Heart right ventricle (tissue), 16 donors: ENCODE measurements around the gene REXO1. TPM values are rescaled to one million over a fixed set of nuclear protein-coding genes. Genes with fewer than 3 reads are reported as not detected.
"Not testable (repeated sequence)": the region's sequence is repeated elsewhere in the genome, so short reads cannot be mapped to it uniquely, and the experiment has no call there.

Experiments
- ATAC-seq, 8 donors: fragments of 200-7000 bp; cut with Tn5 transposase; one replicate each; pipeline ENCODE4 v1.9.1; 2020; ENCODE audit warnings: mild to moderate bottlenecking in 8 of 8, moderate library complexity in 8 of 8, moderate number of reproducible peaks in 1 of 8
- DNase-seq, 2 donors: peaks; one replicate each; pipeline ENCODE4 v3.0.0-alpha.2; 2020
- H3K27ac ChIP-seq, 10 donors: fragments of 200-600 bp; sonication (generic) in 2 of 10; one replicate each; pipeline versions ENCODE4 v1.5.0 to v1.8.0; 2020 to 2022; ENCODE audit warnings: mild to moderate bottlenecking in 3 of 10
- H3K27me3 ChIP-seq, 7 donors: fragments of 200-600 bp; one replicate each; pipeline ENCODE4 v1.8.0; 2021 to 2022; ENCODE audit warnings: mild to moderate bottlenecking in 2 of 7
- H3K36me3 ChIP-seq, 9 donors: fragments of 200-600 bp; sonication (generic) in 1 of 9; one replicate each; pipeline versions ENCODE4 v1.5.0 to v1.8.0; 2020 to 2022; ENCODE audit warnings: mild to moderate bottlenecking in 2 of 9
- H3K4me1 ChIP-seq, 9 donors: fragments of 200-600 bp; sonication (generic) in 1 of 9; one replicate each; pipeline versions ENCODE4 v1.5.0 to v1.8.0; 2020 to 2022; ENCODE audit warnings: mild to moderate bottlenecking in 4 of 9
- H3K4me3 ChIP-seq, 10 donors: fragments of 200-600 bp; sonication (generic) in 2 of 10; one replicate each; pipeline versions ENCODE4 v1.5.0 to v1.8.0; 2020 to 2022; ENCODE audit warnings: mild to moderate bottlenecking in 7 of 10, moderate library complexity in 2 of 10
- H3K9me3 ChIP-seq, 11 donors: fragments of 200-600 bp in 10 of 11; sonication (generic) in 2 of 11; one replicate each; pipeline versions ENCODE4 v1.5.0 to v1.8.0; 2013 to 2022; ENCODE audit warnings: mild to moderate bottlenecking in 2 of 11, control low read depth in 1 of 11, moderate library complexity in 1 of 11
- CTCF ChIP-seq, 9 donors: fragments of 200-600 bp; sonication (generic) in 2 of 9; IDR thresholded peaks; one replicate each; pipeline versions ENCODE4 v1.5.0 to v1.8.0; 2021 to 2022; ENCODE audit warnings: antibody characterized with exemption in 9 of 9, mild to moderate bottlenecking in 5 of 9, moderate library complexity in 1 of 9
- WGBS, 2 donors: extraction: QIAGEN DNeasy Blood & Tissue Kit; methylation state at CpG; one replicate each; pipeline ENCODE4 v1.1.7; 2013; ENCODE audit warnings: inconsistent platforms in 1 of 2; 5-methylcytosine and 5-hydroxymethylcytosine counted together
- intact Hi-C, 10 donors: fragments of 100-400 bp; cut with DNase I; formaldehyde crosslinking; loops; one replicate each; pipeline versions ENCODE4 v1.11.1 to v1.14.2; 2022
- polyA plus RNA-seq, 2 donors: library from polyadenylated mRNA; stranded (reverse); fragments of 200-250 nt; gene quantifications; one replicate each; pipeline ENCODE4 v1.2.3, GENCODE V29; 2013
- total RNA-seq, 10 donors: library from RNA; stranded (reverse); fragmentation: NEBNext Ultra II Directional in 3 of 10; extraction: Animal tissue kit (Norgen Biotek cat#: 25700) in 3 of 10; gene quantifications; one replicate each; pipeline versions ENCODE4 v1.2.1 to v1.2.4, GENCODE V29; 2021 to 2023
- donor health status: Arrhythmogenic right ventricular cardiomyopathy.
- donor health status: ischemic (EF 13 %, LVEDD 7.1; RV severe dilation, severe dysfunction).
- donor health status: healthy with polysubstance abuse.
- donor health status: DM: no; HTN: yes; CAD: no.
- donor health status: DM: no; HTN: no; CAD: no.
- donor health status: ischemic (EF 25% LVEDD 6.9; RV normal size, moderate dysfunction).
- donor health status: ischemic (EF 25% LVEDD 5.7; RV mildly dilated, moderate dysfunction).
- donor health status: healthy.
- donor health status: DM: yes; HTN: yes; CAD: no.
- donor health status: Ischemic cardiomyopathy.
- donor health status: ischemic (EF 35%, LVEDD 5.7; RV mildly dilated, moderate dysfunction).
- donor health status: nonischemic (EF 11% LVEDD 7.7; RV severe dilation, severe dysfunction).
- donor health status: DM: yes; HTN: yes; CAD: no.
- donor health status: PGD.
- donor health status: ischemic (EF 29% LVEDD 5.4; RV normal size, mild dysfunction).
- donor health status: nonischemic (EF 23%, LVEDD 6.1; RV moderate dilation, normal function).

Gene REXO1
- total and polyA plus RNA-seq, 12 donors = 13.1 to 20.6 (median 16.5) TPM

GRCh38 chr19:1875646-1876495 lies 27.6 kb upstream of the REXO1 start:
- intact Hi-C loops = loop anchor here in 1 of 10 donors (2.0 kb wide), 1 partner anchor 27 kb away; the partner anchor contains the start of gene REXO1
- Histone ChIP-seq H3K36me3 (peaks cover 0 to 39% (median 4%) of the 10 kb centered on the region in 9 donors), H3K9me3 (no peaks in the 10 kb centered on the region), H3K27ac (peak overlapping the region; percentile 81 to 99 (median 95)), H3K27me3 (no peaks in the 10 kb centered on the region), H3K4me3 (peak overlapping the region; percentile 77 to 100 (median 92)), H3K4me1 (peaks cover 26 to 67% (median 59%) of the 10 kb centered on the region in 9 donors)
- ATAC-seq (peak; percentile 87 to 96 (median 94)), DNase-seq (peak; percentile 91 to 92)
- TF ChIP-seq CTCF (IDR thresholded peaks at IDR 0.05) = peak in 2 of 9 donors; percentile 15 to 23
- WGBS, 2 donors = 0% methylated on average over 80 to 87 of the region's 87 CpGs

GRCh38 chr19:1875265-1875645 lies 27.0 kb upstream of the REXO1 start:
- not testable (repeated sequence) for DNase-seq, H3K9me3 ChIP-seq, H3K27me3 ChIP-seq, ATAC-seq
- Histone ChIP-seq H3K4me1 (peaks cover 25 to 61% (median 53%) of the 10 kb centered on the region in 9 donors), H3K27ac (peak overlapping the region; percentile 81 to 99 (median 95)), H3K4me3 (peak overlapping the region; percentile 77 to 100 (median 92)), H3K36me3 (peaks cover 0 to 36% (median 7%) of the 10 kb centered on the region in 9 donors)
- WGBS, 2 donors = 3% methylated on average over 11 of the region's 11 CpGs
- intact Hi-C loops = loop anchor here in 1 of 10 donors (2.0 kb wide), 1 partner anchor 26 kb away; the partner anchor contains the start of gene REXO1

- ATAC-seq (no peak), DNase-seq (no peak)
- Histone ChIP-seq H3K4me1 (peaks cover 21 to 56% (median 48%) of the 10 kb centered on the region in 9 donors), H3K27me3 (no peaks in the 10 kb centered on the region), H3K27ac (peak overlapping the region in 9 of 10 donors; percentile 93 to 99 (median 95)), H3K9me3 (no peaks in the 10 kb centered on the region), H3K4me3 (peak overlapping the region; percentile 77 to 100 (median 92)), H3K36me3 (peaks cover 0 to 31% (median under 1%) of the 10 kb centered on the region in 9 donors)
- TF ChIP-seq CTCF (IDR thresholded peaks at IDR 0.05) = no peak
- whole genome bisulfite sequencing, 2 donors = 16 to 22% methylated on average over 16 of the region's 16 CpGs
- intact Hi-C loops = loop anchor here in 1 of 10 donors (2.0 kb wide), 1 partner anchor 26 kb away; the partner anchor contains the start of gene REXO1
Observed at GRCh38 chr19:1874554-1875185, 26.4 kb upstream of the REXO1 start.

- H3K4me3 ChIP-seq = peak overlapping the region in 9 of 10 donors; percentile 19 to 100 (median 89)
- ATAC-seq (peak; percentile 16 to 70 (median 53)), DNase-seq (peak; percentile 75 to 78)
- WGBS, 2 donors = 15 to 18% methylated on average over 29 of the region's 29 CpGs
- peaks cover 0 to 32% (median 0%) of the 10 kb centered on the region in 9 donors for H3K36me3 ChIP-seq
- H3K27ac ChIP-seq = peak overlapping the region; percentile 80 to 99 (median 95)
- intact Hi-C loops = loop anchor here in 2 of 10 donors (2.0 kb wide), 2 partner anchors 25 to 61 kb away; partner anchors contain the start of gene REXO1 (in 1 of the 2)
- no peak for TF ChIP-seq CTCF (IDR thresholded peaks at IDR 0.05)
- H3K9me3 ChIP-seq = no peaks in the 10 kb centered on the region
- peaks cover 21 to 56% (median 48%) of the 10 kb centered on the region in 9 donors for H3K4me1 ChIP-seq
- H3K27me3 ChIP-seq = no peaks in the 10 kb centered on the region
Observed at GRCh38 chr19:1873524-1874473, 25.5 kb upstream of the REXO1 start.
